ENCODE measurements around the gene OR4D10.
"Not testable (repeated sequence)": the region's sequence is repeated elsewhere in the genome, so short reads cannot be mapped to it uniquely, and the experiment has no call there.

OR4D10 gene
- total RNA-seq = 0 reads per million in 4 donors

- no peak for DNase-seq
Observed at GRCh38 chr11:59473015-59473414, at the start of gene OR4D10. OR4D10 (plus strand) TSS chr11:59473315; CDS start chr11:59477430, 4,115 bp downstream.

GRCh38 chr11:59423835-59424234 lies 49.3 kb upstream of the OR4D10 start:
- no peak for DNase-seq

GRCh38 chr11:59425131-59425530 lies 48.0 kb upstream of the OR4D10 start:
- DNase-seq = no peak

- no peak for DNase-seq
Observed at GRCh38 chr11:59426361-59427067, 46.6 kb upstream of the OR4D10 start, which contains the start of gene OR5A2. OR5A2 (minus strand) TSS chr11:59426413; CDS start chr11:59422953, 3,460 bp downstream.

- DNase-seq = no peak
Observed at GRCh38 chr11:59427068-59427382, 46.1 kb upstream of the OR4D10 start.

GRCh38 chr11:59429924-59430516 lies 43.1 kb upstream of the OR4D10 start:
- DNase-seq = peak in 4 of 5 donors; percentile 3 to 48 (median 29)

GRCh38 chr11:59436169-59436568 lies 36.9 kb upstream of the OR4D10 start, which contains the start of gene OR5A1:
OR5A1 (plus strand) TSS chr11:59436469; CDS start chr11:59443169, 6,700 bp downstream.
- no peak for DNase-seq

GRCh38 chr11:59437770-59438169 lies 35.3 kb upstream of the OR4D10 start:
- no peak for DNase-seq

- DNase-seq = not testable (repeated sequence)
Observed at GRCh38 chr11:59445624-59446023, 27.5 kb upstream of the OR4D10 start.

- no peak for DNase-seq
Observed at GRCh38 chr11:59448484-59448883, 24.6 kb upstream of the OR4D10 start.

- DNase-seq = no peak
Observed at GRCh38 chr11:59456661-59457060, 16.5 kb upstream of the OR4D10 start, which contains the start of gene OR4D6. OR4D6 (plus strand) TSS chr11:59456961; CDS start chr11:59456961, 0 bp downstream.

GRCh38 chr11:59459916-59460315 lies 13.2 kb upstream of the OR4D10 start:
- DNase-seq = no peak

- no peak for DNase-seq
Observed at GRCh38 chr11:59463190-59463641, 9.9 kb upstream of the OR4D10 start.

GRCh38 chr11:59475176-59475575 lies 2.1 kb downstream of the OR4D10 start:
- no peak for DNase-seq

- no peak for DNase-seq
Observed at GRCh38 chr11:59479906-59480305, 6.8 kb downstream of the OR4D10 start.

- DNase-seq = no peak
Observed at GRCh38 chr11:59480359-59480758, 7.2 kb downstream of the OR4D10 start.

- DNase-seq = no peak
Observed at GRCh38 chr11:59501931-59502330, 28.8 kb downstream of the OR4D10 start.

- no peak for DNase-seq
Observed at GRCh38 chr11:59503276-59503675, 30.2 kb downstream of the OR4D10 start, which contains the start of gene OR4D11. OR4D11 (plus strand) TSS chr11:59503576; CDS start chr11:59503576, 0 bp downstream.

GRCh38 chr11:59510941-59511589 lies 38.0 kb downstream of the OR4D10 start, which contains the start of gene OR4D9:
OR4D9 (plus strand) TSS chr11:59511539; CDS start chr11:59514913, 3,374 bp downstream.
- DNase-seq = peak in 1 of 5 donors; percentile 39

- DNase-seq = no peak
Observed at GRCh38 chr11:59511675-59512074, 38.6 kb downstream of the OR4D10 start.

GRCh38 chr11:59520139-59520538 lies 47.0 kb downstream of the OR4D10 start:
- not testable (repeated sequence) for DNase-seq

- no peak for DNase-seq
Observed at GRCh38 chr11:59520741-59521140, 47.6 kb downstream of the OR4D10 start.

GRCh38 chr11:59523541-59523940 lies 50.4 kb downstream of the OR4D10 start:
- DNase-seq = no peak
